HG03558 (cell line): ENCODE results near the gene DPP6.

Experiments
- ATAC-seq: cut with Tn5 transposase; IDR thresholded peaks from one replicate; pipeline ENCODE4 v1.9.1; 2021; ENCODE audit warnings: moderate number of reproducible peaks; ENCODE audit not compliant: unreplicated experiment; ENCODE audit errors: extremely low read depth

Gene DPP6

DNA sequence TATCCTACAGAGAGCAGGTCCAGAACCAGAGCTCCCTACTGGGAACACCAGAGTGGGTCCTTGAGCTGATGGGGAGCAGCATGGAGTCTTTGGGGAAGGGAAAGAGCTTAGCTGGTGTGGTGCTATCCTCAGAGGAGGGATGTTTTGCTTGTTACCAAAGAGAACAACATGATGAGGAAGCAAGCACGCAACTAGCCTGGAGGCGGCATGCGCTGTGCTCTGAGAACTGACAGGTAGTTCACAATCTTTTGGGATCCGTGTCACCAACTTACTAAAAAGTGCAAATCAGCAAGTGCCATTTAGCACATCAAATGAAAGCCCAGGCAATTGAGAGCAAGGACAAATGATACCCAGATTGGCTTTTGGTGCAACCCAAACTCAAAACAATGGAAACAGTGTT is 257.9 kb downstream of the DPP6 start:
- ATAC-seq, result no peak

DNA sequence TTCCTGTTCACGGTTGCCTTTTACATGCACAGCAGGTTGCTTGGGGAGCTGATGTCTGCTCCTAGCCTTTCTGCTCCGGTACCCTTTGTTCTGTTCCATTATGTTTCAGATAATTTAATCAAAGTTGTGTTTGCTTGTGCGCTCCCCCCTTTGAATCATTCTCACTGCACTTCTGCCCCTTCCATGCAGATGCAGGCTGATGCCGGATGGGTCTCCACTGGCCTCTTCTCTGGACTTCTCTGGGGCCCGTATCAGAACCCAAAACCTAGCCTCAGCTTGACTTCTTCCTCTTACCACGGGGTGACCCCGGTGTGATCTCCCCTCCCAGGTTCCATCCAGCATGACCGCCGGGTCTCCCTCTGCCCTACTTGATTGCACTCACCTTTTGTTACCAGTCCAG is 272.0 kb downstream of the DPP6 start:
- ATAC-seq, result no peak

DNA sequence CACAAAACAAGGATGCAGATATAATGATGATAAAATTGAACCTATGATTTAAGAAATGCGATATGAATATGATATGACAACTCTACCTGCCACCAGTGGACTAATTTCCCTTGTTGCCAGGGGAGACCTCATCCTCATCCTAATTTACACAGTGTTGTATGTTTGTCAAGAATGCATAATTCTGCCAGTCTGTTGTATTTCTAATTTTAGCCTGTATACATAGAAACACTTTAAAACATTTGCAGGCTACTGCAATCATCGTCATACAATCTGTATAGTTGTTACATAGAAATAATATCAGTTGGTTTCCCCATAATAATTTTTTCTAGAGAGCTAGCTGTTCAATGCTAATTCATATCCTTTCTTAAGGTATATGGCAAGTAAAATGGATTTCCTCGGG is 274.2 kb downstream of the DPP6 start:
- ATAC-seq, result no peak

DNA sequence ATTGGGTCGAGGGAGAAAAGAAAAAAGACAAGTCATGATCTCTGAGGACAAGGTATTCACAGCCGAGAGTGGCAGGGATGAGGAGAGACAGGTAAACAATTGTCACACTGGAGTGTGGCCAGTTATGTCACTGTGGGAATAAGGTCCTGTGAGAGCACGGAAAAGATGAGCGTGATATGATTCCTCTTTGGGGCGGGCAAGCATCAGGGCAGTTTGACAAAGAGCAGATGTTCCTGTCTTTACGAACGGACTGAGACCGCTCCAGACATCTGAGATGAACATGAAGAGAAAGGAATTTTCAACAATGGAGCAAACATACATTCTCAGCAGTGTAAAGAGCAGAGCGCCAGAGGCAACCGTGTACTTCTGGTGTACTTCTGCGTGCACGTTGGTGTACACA is 278.1 kb downstream of the DPP6 start:
- no peak for ATAC-seq

DNA sequence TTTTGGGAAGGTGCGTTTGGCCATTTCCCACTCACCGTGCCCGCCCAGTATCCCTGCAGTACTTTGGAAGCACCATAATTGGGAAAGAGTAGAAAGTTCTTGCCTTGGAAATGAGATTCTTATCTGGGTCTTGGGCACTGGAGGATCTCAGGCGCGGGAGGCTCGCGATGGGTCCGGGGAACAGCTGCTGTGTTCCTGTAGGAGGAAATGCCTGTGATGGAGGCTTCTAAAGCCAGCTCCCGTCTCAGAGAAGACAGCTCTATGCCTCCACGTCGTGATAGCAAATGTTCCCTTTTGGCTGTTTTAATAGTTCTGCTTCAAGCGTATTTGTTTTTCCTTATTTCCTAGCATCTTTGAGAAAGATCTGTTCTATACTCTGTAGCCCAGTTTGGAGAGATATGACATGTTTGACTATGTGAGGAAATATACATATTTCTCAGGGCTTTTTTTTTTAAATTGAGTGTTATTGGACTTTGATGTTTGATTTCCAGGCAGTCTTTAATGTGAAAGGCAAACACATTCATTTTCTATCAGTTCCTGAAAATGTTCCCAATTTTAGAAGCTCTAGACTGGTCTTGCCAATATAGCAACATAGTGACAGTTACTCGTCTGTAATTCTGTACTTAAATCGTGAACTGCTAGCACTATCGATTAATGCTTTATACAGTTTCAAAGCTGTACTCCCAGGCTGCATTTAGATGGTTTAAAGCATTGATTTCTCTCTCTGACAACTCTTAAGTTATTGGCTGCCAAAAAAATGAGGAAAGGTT is 280.8 kb downstream of the DPP6 start:
- no peak for ATAC-seq

DNA sequence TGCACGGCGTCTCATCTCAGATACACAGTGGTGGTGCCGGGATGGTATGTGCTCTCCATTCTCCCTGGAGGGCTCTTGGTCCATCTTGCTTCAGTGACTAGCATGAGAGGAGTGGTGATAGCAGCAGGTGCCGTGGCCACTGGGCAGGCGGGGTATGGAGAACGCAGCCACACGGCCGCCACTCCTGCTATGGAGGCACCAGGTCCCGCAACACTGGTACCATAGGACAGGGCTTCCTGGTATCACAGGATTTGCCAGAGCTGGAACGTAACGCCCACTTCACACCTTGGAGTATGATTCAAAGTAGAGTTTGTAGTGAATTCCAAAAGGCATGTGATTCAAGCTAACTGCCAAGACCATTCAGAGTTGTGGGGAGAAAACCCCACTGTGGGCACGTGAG is 284.1 kb downstream of the DPP6 start:
- ATAC-seq, result no peak

DNA sequence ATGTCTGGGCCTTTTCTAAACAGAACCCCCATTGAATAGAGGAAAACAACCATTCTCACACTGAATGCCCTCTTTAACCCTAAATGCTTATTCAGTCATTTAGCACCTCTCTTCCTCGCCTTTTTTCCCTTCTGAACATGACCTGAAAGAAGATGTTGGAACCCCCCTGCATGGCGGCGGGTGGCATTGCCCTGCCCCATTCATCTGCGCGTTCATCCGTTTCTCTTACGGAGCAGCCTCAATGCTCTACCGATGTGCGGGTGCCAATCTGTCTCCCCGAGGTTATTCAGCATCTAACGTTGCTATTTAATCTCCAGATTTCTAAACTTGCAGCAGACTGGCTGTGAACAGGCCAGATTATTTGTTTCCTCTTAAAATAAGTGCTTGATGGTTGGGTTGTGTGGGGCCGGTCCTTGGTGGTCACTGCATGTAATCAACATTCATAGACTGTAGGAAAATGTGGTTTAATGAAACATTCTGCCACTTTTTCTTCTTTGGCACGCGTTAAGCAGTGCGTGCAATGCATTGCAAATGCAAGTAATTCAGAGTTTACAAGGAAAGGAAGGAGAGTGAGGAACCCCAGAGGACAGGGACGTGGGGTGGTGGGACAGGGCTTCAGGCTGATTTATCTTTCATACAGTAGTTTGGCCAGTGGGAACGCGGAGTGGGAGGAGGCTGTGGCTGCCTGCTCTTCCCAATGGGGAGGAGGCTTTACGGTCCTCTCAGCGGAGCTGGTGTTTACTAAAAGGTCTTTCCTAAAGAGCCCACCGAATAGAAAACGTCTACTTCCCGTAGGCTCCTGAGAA is 286.7 kb downstream of the DPP6 start:
- no peak for ATAC-seq

DNA sequence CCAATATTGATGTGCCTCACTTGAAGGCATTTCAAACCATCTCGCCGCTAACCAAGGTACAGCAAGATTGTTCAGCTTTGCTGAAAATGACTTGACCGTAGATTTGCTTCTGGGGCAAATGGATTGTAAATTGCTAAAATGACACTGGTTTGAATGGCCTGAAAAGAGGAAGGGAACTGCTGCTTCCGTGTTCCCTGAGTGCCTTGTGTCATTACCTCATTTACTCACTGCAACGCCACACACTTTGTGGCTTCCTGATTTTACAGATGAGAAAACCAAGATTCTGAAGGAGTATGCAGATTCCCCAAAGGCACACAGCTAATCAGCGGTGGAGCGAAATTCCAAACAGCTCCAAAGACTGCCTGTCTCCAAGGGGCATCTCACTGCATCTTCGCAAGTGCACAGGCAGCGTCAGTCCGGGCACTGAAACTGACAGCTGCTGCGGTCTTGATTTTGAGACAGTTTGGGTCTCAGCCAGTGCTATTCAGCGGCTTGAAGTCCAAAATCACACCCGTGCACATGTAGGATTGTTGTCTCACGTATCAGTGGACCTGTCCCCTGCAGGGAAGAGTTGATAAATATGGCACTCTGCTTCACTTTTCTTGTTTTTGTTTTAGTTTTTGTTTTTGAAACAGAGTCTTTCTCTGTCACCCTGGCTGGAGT is 290.9 kb downstream of the DPP6 start:
- ATAC-seq, result no peak

DNA sequence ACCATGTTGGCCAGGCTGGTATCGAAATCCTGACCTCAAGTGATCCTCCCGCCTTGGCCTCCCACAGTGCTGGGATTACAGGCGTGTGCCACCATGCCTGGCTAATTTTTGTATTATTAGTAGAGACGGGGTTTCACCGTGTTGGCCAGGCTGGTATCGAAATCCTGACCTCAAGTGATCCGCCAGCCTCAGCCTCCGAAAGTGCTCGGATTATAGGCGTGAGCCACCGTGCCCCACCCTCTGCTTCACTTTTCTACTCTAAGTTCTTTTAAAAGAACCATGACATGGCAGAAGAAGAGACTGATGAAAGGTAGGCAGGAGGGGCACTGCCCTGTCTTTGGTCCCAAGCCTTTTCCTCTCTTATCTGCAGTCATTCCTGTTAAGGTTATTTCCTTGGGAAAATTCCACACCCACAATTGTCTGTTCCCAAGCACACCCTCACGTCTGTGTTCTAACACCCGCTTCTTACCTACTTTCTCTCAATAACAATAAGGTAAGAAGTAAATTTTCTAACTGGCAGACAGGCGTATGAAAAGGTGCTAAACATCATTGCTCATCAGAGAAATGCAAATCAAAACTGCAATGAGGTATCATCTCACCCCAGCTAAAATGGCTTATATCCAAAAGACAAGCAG is 291.7 kb downstream of the DPP6 start:
- ATAC-seq, result no peak

DNA sequence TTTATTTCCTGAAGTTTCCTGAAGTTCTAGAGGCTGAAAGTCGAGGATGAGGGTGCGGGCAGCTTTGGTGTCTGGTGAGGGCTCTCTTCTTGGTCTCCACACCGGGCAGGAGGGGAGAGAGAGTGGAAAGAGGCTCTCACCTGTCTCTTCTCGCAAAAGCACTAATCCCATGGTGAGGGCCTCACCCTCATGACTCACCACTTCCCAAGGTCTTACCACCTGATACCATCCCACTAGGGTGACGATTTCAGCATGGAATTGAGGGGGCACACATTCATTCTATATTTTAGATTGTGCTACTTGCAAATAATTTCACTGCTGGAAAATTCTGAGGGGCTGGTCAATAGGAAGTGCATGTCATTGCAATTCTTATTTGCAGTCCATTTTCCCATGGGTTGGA is 292.9 kb downstream of the DPP6 start:
- no peak for ATAC-seq

DNA sequence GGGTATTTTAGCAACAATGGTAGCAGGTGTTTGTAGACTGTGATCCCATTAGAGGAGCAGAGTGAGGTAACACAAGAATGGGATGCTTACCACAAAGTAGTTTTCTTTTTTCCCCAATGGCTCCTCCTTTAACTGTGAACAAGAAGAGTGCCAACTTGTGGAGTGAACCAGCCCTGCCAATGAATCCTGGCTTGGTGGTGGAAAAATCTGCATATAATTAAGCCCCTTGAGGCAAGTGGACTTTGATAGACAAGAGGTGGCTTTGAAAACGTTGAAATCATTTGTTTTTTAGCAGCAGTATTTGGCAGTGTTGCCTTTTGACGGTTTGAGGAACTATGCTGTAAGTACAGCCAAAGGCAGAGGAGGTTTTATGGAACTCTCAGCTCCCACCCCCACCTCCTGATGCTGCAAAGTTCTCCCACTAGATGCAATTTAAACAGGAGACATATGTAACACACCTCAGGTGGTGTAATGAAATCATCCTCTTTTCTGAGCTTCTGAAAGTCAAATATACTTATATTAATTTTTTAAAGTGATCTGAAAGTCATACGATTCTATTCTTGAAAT is 295.6 kb downstream of the DPP6 start:
- ATAC-seq, result no peak

DNA sequence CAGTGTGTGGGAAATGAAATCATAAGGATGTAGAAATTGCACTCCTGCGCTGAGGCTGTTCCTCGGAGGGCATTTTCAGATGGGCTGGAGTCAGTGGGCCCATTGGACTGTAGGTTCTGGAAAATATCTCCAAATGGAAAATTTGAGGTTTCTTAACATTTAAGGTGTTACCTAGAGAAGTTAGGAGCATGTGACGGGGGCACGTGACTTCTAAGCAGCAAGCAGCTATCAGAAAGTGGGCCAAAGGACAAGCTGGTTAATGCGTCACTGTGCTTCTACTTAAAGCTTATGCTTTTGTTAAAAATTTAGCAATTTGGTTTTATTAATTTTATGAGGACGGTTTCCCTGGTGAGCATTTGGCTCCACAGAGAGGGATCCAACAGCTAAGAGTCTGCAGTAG is 298.7 kb downstream of the DPP6 start:
- no peak for ATAC-seq

DNA sequence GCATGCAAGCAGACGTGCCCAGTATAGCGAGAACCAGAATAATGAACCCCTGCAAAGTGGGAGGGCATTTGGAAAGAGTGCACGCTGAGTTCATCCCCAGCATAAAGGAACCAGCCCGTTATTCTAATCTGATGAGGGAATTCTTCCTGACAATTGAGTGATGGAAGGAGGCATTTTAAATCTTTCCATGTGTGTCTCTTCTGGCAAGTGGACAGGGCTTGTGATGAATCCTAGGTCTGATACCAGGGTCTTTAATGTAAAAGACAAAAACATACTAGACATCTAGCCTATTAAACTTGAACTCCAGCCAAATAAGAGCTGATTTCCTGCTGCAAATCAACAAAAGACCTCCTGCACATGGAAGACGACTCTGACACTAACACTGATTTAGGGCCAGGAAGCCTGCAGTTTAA is 301.2 kb downstream of the DPP6 start:
- no peak for ATAC-seq

DNA sequence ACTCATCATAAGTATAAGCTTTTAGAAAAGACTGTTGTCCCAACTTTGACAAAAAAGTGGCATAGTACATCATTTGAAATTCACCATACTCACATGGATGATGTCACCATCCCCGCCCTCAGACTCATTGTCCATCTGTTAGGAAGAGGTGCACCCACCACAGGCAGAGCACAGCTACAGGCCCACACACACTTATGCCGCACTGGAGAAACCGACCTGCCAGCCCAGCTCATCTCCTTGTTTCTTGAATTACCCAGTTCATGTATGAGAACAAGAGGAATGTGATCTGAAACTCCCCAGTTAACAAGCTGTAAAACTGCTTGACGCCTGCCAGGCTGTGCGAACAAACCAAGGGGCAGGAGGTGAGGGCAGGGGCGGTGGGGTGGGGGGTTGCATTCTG is 312.0 kb downstream of the DPP6 start:
- no peak for ATAC-seq

DNA sequence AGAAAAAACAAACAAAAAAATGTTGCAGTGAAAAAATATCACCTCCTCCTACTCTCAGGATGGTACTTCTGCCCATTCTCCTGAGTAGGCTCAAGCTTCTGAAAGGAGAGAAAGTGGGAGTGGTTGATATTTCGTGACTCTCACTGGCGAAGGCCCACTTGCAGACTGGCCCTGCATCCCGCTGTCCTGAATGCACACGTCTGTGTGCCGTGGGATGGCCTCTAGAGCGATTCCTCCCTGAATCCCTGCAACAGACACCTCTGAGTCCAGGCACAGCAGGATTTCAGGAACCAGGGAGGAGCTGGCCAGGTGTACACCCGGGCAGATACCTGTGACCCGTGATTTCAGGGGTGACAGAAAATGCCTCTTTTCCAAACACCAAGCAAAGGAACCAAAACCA is 319.2 kb downstream of the DPP6 start:
- no peak for ATAC-seq

DNA sequence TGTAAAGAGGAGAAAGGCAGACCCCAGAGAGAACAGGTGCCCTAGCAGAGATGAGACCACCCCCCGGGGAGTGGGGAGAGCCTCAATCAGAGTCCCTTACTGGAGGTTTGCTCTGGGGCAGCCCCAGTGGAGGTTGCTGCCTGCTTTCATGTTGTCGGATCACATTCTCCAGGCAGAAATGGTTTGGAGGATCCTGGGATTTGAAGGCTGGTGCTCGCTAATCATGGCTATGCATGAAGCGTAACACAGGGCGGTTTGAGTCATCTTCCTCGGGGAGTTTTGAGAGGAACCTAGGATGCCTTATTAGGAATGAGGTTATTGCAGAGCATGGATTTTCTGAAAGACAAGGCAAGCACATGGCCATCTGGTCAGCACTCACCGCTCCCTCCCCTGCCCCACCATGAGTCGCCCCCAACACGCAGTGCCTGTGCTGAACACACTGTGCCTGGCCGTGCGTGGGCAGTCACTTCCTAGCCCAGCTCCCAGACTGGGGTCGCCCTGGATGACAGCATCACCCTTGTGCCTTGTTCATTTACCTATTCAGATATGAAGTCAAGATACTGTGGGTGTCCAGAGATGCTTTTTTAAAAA is 319.9 kb downstream of the DPP6 start:
- ATAC-seq, result no peak

DNA sequence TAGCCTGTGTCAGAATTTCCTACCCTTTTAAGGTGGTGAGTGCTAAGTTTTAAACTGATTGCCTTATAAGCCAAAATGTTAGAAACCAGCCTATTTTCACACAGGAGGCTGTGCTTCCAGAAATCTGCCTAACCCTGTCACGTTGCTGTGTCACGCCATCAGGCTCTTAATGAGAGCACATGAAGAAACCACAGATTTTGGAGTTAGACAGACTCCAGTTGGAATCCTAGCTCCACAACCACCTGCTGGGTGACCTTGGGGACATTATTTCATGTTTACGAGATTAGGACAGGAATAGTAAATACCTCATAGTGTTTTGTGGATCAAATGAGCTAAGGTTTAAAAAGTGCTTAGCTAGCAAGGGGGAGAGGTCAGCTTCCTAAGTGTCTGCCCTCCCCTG is 321.8 kb downstream of the DPP6 start:
- no peak for ATAC-seq

DNA sequence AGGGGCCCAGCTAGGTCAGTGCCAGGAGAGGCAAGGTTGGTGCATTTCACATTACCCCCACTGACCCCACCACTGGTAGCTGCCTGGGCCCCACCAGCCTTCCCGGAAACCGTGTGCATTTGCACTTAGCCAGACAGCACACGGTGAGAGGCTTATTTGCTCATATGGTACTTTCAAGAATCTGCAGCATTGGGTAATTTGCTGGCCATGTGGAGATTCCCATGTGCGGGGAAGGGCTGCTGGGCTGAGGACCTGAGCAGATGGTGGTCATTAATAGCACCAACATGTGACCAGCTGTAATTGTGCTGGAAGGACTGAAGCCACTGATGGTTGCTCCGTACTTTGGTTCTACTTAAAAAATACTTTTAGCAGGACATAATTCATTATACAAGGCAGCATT is 323.8 kb downstream of the DPP6 start:
- ATAC-seq, result no peak

DNA sequence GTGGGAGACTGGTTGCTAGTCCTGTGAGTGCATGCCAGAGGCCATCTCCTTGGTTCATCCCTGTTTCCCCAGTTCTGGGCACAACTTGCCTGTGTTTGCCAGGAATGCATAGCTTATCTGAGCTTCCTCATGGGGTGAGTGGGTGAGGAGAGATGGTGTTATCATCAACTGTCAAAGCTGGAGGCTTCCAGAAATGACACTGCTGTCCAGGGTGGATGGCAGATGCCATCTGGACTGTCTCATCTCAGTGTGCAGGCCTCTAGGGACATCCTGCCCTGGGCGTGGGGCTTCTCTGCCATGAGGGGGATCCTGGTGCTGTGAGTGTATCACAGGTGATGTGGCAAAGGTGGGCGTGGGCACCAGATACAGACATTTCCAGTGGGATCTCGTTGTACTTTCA is 328.6 kb downstream of the DPP6 start:
- ATAC-seq, result no peak

DNA sequence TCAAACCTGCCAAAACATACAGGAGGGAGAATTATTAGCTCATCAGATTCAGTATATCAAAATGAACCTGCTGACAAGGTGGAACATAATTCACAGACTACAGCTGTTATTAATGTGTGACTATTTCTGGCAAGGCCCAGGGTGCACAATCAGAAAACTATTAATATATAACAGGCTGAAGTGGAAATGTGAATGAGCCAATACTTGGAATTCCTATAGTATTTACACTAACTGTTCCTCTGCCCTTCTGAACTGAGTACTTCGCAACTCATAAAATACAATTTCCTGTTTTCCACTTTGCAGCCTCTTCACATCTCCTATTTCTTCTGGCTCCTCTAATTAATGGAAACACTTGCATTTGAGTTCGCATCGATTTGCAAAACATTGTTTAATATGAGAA is 330.8 kb downstream of the DPP6 start:
- no peak for ATAC-seq
